OCI-LY7 (cell line): ENCODE measurements around the gene DNAH9.
"Not testable (repeated sequence)": the region's sequence is repeated elsewhere in the genome, so short reads cannot be mapped to it uniquely, and the experiment has no call there.

ENCODE experiments used
- EZH2phosphoT487 ChIP-seq: fragments of 200-600 bp; sonication (generic); IDR thresholded peaks from 2 replicates; pipeline ENCODE4 v1.6.1; 2018; ENCODE audit warnings: low read depth, borderline replicate concordance, mild to moderate bottlenecking, mixed run types, antibody characterized with exemption, low read length, moderate library complexity, mixed read lengths
- TF ChIP-seq, protein P1 (sequence below): fragments of 200-600 bp; sonication (generic); conservative IDR thresholded peaks from 2 replicates; pipeline ENCODE4 v1.5.1; 2014; ENCODE audit warnings: mild to moderate bottlenecking, antibody characterized with exemption, low read length, moderate library complexity, mixed read lengths

DNA sequence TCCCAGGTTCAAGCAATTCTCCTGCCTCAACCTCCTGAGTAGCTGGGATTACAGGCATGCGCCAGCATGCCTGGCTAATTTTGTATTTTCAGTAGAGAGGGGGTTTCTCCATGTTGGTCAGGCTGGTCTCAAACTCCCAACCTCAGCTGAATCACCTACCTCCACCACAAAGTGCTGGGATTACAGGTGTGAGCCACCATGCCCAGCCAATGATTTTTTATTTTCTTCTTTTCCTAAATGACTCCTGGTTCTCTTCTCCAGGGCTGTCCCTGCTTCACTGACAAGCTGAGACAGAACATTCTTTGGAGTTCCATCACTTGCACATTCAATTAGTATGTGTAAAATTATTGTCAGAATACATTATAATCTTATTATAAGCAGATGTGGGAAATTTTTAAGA, 351.3 kb downstream of the DNAH9 start:
- TF ChIP-seq, protein P1, sequence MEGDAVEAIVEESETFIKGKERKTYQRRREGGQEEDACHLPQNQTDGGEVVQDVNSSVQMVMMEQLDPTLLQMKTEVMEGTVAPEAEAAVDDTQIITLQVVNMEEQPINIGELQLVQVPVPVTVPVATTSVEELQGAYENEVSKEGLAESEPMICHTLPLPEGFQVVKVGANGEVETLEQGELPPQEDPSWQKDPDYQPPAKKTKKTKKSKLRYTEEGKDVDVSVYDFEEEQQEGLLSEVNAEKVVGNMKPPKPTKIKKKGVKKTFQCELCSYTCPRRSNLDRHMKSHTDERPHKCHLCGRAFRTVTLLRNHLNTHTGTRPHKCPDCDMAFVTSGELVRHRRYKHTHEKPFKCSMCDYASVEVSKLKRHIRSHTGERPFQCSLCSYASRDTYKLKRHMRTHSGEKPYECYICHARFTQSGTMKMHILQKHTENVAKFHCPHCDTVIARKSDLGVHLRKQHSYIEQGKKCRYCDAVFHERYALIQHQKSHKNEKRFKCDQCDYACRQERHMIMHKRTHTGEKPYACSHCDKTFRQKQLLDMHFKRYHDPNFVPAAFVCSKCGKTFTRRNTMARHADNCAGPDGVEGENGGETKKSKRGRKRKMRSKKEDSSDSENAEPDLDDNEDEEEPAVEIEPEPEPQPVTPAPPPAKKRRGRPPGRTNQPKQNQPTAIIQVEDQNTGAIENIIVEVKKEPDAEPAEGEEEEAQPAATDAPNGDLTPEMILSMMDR = not testable (repeated sequence)
- not testable (repeated sequence) for TF ChIP-seq EZH2phosphoT487
